CD14-positive monocyte (primary cell): ENCODE data around the gene PRMT5. TPM values are rescaled to one million over a fixed set of nuclear protein-coding genes. Genes with fewer than 3 reads are reported as not detected.
A peak's percentile ranks its signal among the peaks of the same experiment; 100 is the strongest.

ENCODE experiments used
- DNase-seq, 3 donors: peaks; one replicate each; pipeline ENCODE4 v3.0.0-alpha.2; 2011 to 2022
- H2AFZ ChIP-seq: 2 replicates; pipeline ENCODE4 v1.6.0; 2012; ENCODE audit warnings: mild to moderate bottlenecking, low read depth, low read length, inconsistent platforms; ENCODE audit not compliant: insufficient read depth, poor library complexity, severe bottlenecking
- H3K27ac ChIP-seq, 2 donors: 1 replicate in 1 of 2; 2 replicates in 1 of 2; pipeline ENCODE4 v1.5.1; 2012 to 2013; ENCODE audit warnings: low read length in 2 of 2, control low read depth in 1 of 2, inconsistent platforms in 1 of 2, low read depth in 1 of 2, mild to moderate bottlenecking in 1 of 2
- H3K27me3 ChIP-seq, 2 donors: one replicate each; pipeline versions ENCODE4 v1.6.0 to v1.6.1; 2011 to 2013; ENCODE audit warnings: low read length in 2 of 2; ENCODE audit not compliant: control insufficient read depth in 2 of 2, insufficient read depth in 2 of 2
- H3K36me3 ChIP-seq, 2 donors: replicated peaks in 1 of 2; 1 replicate in 1 of 2; 2 replicates in 1 of 2; pipeline versions ENCODE4 v1.5.1 to v1.6.1; 2012 to 2013; ENCODE audit warnings: low read length in 2 of 2, control low read depth in 1 of 2, inconsistent platforms in 1 of 2, mild to moderate bottlenecking in 1 of 2; ENCODE audit not compliant: insufficient read depth in 2 of 2, control insufficient read depth in 1 of 2
- H3K4me1 ChIP-seq, 2 donors: 1 replicate in 1 of 2; 2 replicates in 1 of 2; pipeline versions ENCODE4 v1.5.1 to v1.6.1; 2012 to 2013; ENCODE audit warnings: low read length in 2 of 2, control low read depth in 1 of 2, inconsistent platforms in 1 of 2, mild to moderate bottlenecking in 1 of 2, moderate library complexity in 1 of 2; ENCODE audit not compliant: insufficient read depth in 2 of 2, control insufficient read depth in 1 of 2
- H3K4me2 ChIP-seq: replicated peaks from 2 replicates; pipeline ENCODE3; 2012; ENCODE audit warnings: low read length, moderate library complexity, mild to moderate bottlenecking; ENCODE audit not compliant: poor library complexity, severe bottlenecking; ENCODE audit errors: extremely low read depth
- H3K4me3 ChIP-seq, 3 experiments: fragments of 200-600 bp in 1 of 3; sonication (generic) in 1 of 3; replicated peaks in 1 of 3; 1 replicate in 2 of 3; 2 replicates in 1 of 3; pipeline ENCODE4 v1.5.1; 2011 to 2013; ENCODE audit warnings: low read length in 3 of 3, mild to moderate bottlenecking in 3 of 3, control low read depth in 2 of 3, low read depth in 2 of 3, inconsistent platforms in 1 of 3, moderate library complexity in 1 of 3
- H3K79me2 ChIP-seq: 2 replicates; pipeline ENCODE4 v1.6.0; 2012; ENCODE audit warnings: mild to moderate bottlenecking, control low read depth, inconsistent platforms, low read length, moderate library complexity; ENCODE audit not compliant: insufficient read depth
- H3K9ac ChIP-seq: 2 replicates; pipeline ENCODE4 v1.6.0; 2017; ENCODE audit warnings: low read length, mild to moderate bottlenecking; ENCODE audit not compliant: insufficient read depth, poor library complexity, severe bottlenecking
- H3K9me3 ChIP-seq, 2 donors: replicated peaks in 1 of 2; 1 replicate in 1 of 2; 2 replicates in 1 of 2; pipeline versions ENCODE4 v1.5.1 to v1.6.1; 2012 to 2013; ENCODE audit warnings: low read length in 2 of 2, control low read depth in 1 of 2; ENCODE audit not compliant: control insufficient read depth in 1 of 2, insufficient read depth in 1 of 2
- H4K20me1 ChIP-seq: 2 replicates; pipeline ENCODE4 v1.6.0; 2012; ENCODE audit warnings: mild to moderate bottlenecking, low read length, control low read depth, moderate library complexity; ENCODE audit not compliant: insufficient read depth
- H3K27ac Mint-ChIP-seq, 7 donors: one replicate each; pipeline ENCODE4 v1.8.0; 2020; ENCODE audit warnings: mild to moderate bottlenecking in 7 of 7, mixed read lengths in 7 of 7, moderate library complexity in 6 of 7, inconsistent platforms in 2 of 7
- H3K27me3 Mint-ChIP-seq, 3 donors: one replicate each; pipeline ENCODE4 v1.8.0; 2021 to 2022; ENCODE audit warnings: low read depth in 3 of 3, mild to moderate bottlenecking in 3 of 3, mixed read lengths in 3 of 3, moderate library complexity in 3 of 3, inconsistent platforms in 1 of 3
- H3K36me3 Mint-ChIP-seq, 2 donors: one replicate each; pipeline ENCODE4 v1.8.0; 2020; ENCODE audit warnings: mixed read lengths in 2 of 2, inconsistent platforms in 1 of 2, mild to moderate bottlenecking in 1 of 2
- H3K4me1 Mint-ChIP-seq: one replicate; pipeline ENCODE4 v1.8.0; 2020; ENCODE audit warnings: mild to moderate bottlenecking, mixed read lengths
- H3K4me3 Mint-ChIP-seq, 2 donors: one replicate each; pipeline ENCODE4 v1.8.0; 2020; ENCODE audit warnings: mild to moderate bottlenecking in 2 of 2, mixed read lengths in 2 of 2, moderate library complexity in 1 of 2
- H3K9me3 Mint-ChIP-seq, 7 donors: one replicate each; pipeline ENCODE4 v1.8.0; 2020 to 2022; ENCODE audit warnings: mixed read lengths in 7 of 7, mild to moderate bottlenecking in 6 of 7, moderate library complexity in 6 of 7, inconsistent platforms in 2 of 7
- WGBS: methylation state at CpG from one replicate; pipeline ENCODE4 v1.1.5; 2013; ENCODE audit warnings: missing lambda C conversion rate; ENCODE audit not compliant: insufficient coverage; 5-methylcytosine and 5-hydroxymethylcytosine counted together
- intact Hi-C, 2 donors: fragments of 100-400 bp; cut with micrococcal nuclease; formaldehyde crosslinking; loops; one replicate each; pipeline versions ENCODE4 v1.15.0 to v1.15.1; 2023
- polyA plus RNA-seq, 3 donors: library from polyadenylated mRNA; depleted of rRNA in 1 of 3; unstranded in 2 of 3; stranded (reverse) in 1 of 3; fragments of 300-500 nt in 2 of 3; fragments of >200 nt in 1 of 3; fragmentation: Illumina TruSeq in 2 of 3; gene quantifications; 1 replicate in 2 of 3; 2 replicates in 1 of 3; pipeline ENCODE4 v1.2.3, GENCODE V29; 2012 to 2021
- TF ChIP-seq, protein P1 (sequence below): fragments of 200-600 bp; IDR thresholded peaks from one replicate; pipeline ENCODE4 v1.8.0; 2022; ENCODE audit warnings: antibody characterized with exemption, mild to moderate bottlenecking

Gene PRMT5
- polyA plus RNA-seq, 3 donors, result 38.7 to 44.4 (median 44.1) TPM

DNA sequence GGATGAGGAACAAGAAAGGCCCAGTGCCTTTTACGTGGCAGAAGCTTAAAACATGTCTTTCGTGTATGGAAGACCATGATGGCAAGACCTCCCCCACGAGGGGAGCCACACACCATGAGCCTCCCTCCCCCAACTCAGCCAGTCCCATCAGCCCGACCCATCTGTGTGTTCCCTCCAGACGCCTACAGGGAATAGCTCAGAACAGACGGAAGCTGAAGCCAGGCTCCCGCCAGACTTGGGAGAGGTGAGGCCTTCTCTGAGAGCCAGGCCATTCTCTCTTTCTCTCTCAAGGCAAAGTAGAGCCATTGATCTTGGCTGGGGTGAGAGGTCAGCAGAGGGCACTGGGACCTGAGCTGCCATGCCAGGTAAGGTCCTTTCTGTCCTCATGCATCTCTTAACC is 36.7 kb downstream of the PRMT5 start:
- peaks cover 32 to 33% of the 10 kb centered on the region in 2 donors for H3K36me3 Mint-ChIP-seq
- Histone ChIP-seq H3K9ac (no peak overlapping the region), H3K36me3 (peaks cover 0 to 35% of the 10 kb centered on the region in 2 donors), H3K27me3 (no peaks in the 10 kb centered on the region), H3K4me1 (peaks cover 0 to under 1% of the 10 kb centered on the region in 2 donors), H3K79me2 (no peaks in the 10 kb centered on the region), H4K20me1 (no peaks in the 10 kb centered on the region), H3K4me3 (no peak overlapping the region), H2AFZ (no peak overlapping the region), H3K27ac (no peak overlapping the region), H3K9me3 (no peaks in the 10 kb centered on the region), H3K4me2 (no peak overlapping the region)
- TF ChIP-seq, protein P1, sequence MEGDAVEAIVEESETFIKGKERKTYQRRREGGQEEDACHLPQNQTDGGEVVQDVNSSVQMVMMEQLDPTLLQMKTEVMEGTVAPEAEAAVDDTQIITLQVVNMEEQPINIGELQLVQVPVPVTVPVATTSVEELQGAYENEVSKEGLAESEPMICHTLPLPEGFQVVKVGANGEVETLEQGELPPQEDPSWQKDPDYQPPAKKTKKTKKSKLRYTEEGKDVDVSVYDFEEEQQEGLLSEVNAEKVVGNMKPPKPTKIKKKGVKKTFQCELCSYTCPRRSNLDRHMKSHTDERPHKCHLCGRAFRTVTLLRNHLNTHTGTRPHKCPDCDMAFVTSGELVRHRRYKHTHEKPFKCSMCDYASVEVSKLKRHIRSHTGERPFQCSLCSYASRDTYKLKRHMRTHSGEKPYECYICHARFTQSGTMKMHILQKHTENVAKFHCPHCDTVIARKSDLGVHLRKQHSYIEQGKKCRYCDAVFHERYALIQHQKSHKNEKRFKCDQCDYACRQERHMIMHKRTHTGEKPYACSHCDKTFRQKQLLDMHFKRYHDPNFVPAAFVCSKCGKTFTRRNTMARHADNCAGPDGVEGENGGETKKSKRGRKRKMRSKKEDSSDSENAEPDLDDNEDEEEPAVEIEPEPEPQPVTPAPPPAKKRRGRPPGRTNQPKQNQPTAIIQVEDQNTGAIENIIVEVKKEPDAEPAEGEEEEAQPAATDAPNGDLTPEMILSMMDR, result no peak
- peak overlapping the region in 2 of 7 donors; percentile 5 to 10 for H3K27ac Mint-ChIP-seq
- H3K9me3 Mint-ChIP-seq, result peaks cover 0 to 2% (median 0%) of the 10 kb centered on the region in 7 donors
- H3K4me3 Mint-ChIP-seq, result no peak overlapping the region
- intact Hi-C loops, result no loop called here
- peaks cover 1% of the 10 kb centered on the region for H3K4me1 Mint-ChIP-seq
- peaks cover 0 to 5% (median 1%) of the 10 kb centered on the region in 3 donors for H3K27me3 Mint-ChIP-seq
- 93% methylated on average over 2 of the region's 7 CpGs for WGBS
- DNase-seq, result no peak

DNA sequence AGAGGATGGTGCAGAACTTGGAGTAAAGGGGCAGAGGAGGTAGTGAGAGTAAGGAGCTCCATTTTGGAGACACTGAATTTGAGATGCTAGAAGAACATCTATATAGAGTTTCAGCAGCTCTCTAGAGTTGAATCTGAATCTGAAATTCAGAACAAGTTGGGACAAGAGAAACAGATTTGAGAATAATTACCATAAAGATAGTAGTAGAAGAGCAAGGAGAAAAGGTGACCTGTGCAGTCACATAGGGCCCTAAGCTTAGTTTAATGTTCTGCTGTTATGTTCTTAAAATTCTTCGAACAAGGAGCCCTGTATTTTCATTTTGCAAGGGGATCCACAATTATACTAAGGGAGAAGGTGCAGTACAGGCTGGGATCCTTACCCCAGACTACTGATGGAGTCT is 38.8 kb downstream of the PRMT5 start:
- H3K36me3 ChIP-seq, result peaks cover 0 to 20% of the 10 kb centered on the region in 2 donors
- Mint-ChIP-seq H3K9me3 (peaks cover 0 to 8% (median 2%) of the 10 kb centered on the region in 7 donors), H3K36me3 (peaks cover 27 to 33% of the 10 kb centered on the region in 2 donors), H3K4me3 (no peak overlapping the region), H3K4me1 (peaks cover 15% of the 10 kb centered on the region), H3K27me3 (peaks cover 15 to 25% (median 15%) of the 10 kb centered on the region in 3 donors), H3K27ac (no peak overlapping the region)
- TF ChIP-seq, protein P1, result no peak
- H2AFZ ChIP-seq, result no peak overlapping the region
- no peak overlapping the region for H3K27ac ChIP-seq
- H3K4me1 ChIP-seq, result peaks cover 12 to 15% of the 10 kb centered on the region in 2 donors
- no peak overlapping the region for H3K4me3 ChIP-seq
- WGBS, result no CpG with 5 or more reads among the region's 1 CpG
- no peak overlapping the region for H3K4me2 ChIP-seq
- peaks cover 0 to 14% of the 10 kb centered on the region in 2 donors for H3K27me3 ChIP-seq
- H3K79me2 ChIP-seq, result no peaks in the 10 kb centered on the region
- H3K9me3 ChIP-seq, result no peaks in the 10 kb centered on the region
- no peak for DNase-seq
- H3K9ac ChIP-seq, result no peak overlapping the region
- intact Hi-C loops, result no loop called here
- H4K20me1 ChIP-seq, result no peaks in the 10 kb centered on the region
